HG03108 (cell line): ENCODE results near the gene LCLAT1.
"Not testable (repeated sequence)": the region's sequence is repeated elsewhere in the genome, so short reads cannot be mapped to it uniquely, and the experiment has no call there.

Experiments
- ATAC-seq: cut with Tn5 transposase; IDR thresholded peaks from one replicate; pipeline ENCODE4 v1.9.1; 2021; ENCODE audit warnings: moderate library complexity; ENCODE audit not compliant: unreplicated experiment

Gene LCLAT1

GRCh38 chr2:30484995-30485394 is 37.9 kb downstream of the LCLAT1 start:
- no peak for ATAC-seq

DNA sequence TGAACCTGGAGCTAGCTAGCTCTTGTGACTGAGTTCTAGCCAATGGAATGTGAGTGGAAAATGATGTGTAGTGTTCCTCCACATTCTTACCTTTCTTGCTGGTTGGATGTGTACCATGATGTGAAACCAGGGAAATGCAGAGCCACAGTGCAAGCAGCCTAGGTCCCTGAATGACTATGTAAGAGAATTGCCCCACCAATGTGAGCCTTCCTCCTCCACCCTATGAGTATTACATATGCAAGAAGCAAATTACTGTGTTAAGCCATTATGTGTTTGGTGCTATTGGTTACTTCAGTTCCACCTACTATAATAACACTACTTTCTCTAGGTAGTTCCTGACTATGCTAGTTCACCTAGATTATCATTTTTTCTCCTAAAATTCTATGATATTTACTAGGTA is 39.6 kb downstream of the LCLAT1 start:
- ATAC-seq = no peak

- no peak for ATAC-seq
These were observed 40.6 kb downstream of the LCLAT1 start for GRCh38 chr2:30487603-30488002.

- no peak for ATAC-seq
These were observed 41.1 kb downstream of the LCLAT1 start for GRCh38 chr2:30488012-30488659.

DNA sequence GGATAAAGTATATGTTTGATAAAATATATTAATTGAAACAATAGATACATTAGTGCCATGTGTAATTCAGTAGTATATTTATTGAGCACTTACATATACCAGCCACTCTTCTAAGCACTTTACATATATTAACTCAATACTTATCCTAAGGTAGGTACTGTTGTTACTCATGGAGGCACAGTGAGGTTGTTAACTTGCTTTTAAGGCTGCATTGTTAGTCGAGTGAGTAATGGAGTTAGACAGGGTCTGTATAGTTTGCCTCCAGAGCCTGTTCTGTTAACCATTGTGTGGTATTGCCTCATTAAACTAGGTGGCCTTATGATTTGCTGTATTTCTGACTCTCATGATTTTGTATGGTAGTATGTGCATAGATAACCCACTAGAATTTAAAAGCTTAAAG is 44.2 kb downstream of the LCLAT1 start:
- ATAC-seq = no peak

DNA sequence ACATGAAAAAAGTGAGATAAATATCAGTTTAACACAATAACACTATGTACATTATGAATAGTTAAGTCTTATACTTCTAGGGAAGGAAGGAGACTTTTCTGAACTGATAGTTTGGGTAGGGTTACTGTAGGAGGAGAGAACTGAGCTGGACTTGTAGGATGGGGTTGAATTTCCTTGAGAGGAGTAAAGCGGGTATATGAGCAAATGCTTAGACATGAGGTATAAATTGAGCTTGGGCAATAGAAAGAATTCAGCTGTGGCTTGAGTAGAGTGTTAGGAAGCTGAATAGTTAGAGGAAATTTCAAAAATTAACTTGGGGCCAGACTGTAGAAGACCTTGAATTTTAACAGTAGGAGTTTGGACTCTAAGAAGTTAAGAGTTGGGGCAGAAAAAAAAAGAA is 45.1 kb downstream of the LCLAT1 start:
- no peak for ATAC-seq

DNA sequence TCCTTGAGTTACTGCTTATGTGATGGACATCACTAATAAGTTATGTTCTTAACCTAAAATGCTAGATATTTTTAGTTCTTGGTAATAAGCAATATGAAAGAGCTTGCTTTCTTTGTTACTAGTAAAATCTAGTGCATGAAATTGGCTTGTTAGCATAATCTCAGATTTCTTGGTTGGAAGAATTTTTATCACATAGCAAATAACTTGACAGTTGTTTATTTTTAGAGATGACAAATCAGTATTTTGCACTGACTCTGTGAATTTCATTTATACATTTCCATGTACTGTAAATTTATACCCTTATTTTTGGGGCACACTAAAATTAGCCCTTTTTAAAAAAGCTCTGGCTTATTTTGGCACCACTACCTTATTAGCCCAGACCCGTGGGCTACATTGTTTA is 45.6 kb downstream of the LCLAT1 start:
- no peak for ATAC-seq

DNA sequence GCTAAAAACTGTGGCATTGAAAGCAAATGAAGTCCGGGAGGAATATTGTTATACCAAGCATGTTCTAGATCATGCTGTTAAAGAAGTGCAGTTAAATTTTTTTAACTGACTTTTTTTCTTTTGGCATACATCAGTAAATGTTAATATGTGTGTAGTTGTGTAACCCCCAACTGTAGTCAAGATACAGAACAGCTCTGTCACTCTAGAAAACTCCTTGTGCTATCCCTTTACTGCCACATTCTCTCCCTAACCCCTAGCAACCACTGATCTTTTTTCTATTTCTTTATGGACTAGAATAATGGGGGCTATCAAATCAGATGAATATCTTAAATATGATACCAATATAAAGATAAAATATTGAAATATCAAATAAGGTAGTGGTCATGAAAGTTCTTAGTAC is 46.4 kb downstream of the LCLAT1 start:
- no peak for ATAC-seq

GRCh38 chr2:30495896-30496295 is 48.9 kb downstream of the LCLAT1 start:
- not testable (repeated sequence) for ATAC-seq

DNA sequence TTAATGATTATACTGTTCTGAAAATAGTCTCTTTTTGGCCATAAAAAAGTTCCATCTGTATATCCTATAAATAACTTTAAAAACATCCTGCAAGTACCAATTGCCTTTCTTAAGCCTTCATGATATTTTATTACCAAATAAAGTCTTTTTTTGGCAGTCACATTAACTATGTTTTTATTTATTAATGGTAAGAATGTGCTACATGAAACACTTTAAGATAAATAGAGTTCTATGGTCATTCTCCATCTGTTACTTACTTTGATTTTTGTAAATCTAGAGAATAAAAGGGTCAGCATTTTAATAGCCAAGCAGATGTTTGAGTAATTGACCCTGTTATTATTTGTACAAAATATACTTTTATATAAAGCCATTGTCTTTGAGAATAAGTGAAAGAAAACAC is 52.6 kb downstream of the LCLAT1 start:
- no peak for ATAC-seq

DNA sequence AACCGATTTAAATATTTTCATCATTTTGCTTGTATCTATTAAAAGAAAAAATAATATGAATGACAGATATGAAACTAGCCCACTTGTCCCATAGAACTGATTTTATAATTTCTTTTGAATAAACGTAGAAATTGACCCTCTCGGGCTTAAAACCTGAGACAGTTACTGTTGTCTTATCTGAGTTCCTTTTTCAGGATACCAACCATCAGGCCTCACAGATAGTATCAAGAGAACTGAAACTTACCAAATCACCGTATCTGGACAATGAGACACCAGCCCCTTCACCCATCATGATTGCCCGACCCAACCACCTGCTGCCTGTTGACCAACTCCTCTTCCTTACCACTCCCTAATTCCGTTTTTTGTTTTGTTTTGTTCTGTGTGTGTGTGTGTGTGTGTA is 53.7 kb downstream of the LCLAT1 start:
- ATAC-seq = no peak

DNA sequence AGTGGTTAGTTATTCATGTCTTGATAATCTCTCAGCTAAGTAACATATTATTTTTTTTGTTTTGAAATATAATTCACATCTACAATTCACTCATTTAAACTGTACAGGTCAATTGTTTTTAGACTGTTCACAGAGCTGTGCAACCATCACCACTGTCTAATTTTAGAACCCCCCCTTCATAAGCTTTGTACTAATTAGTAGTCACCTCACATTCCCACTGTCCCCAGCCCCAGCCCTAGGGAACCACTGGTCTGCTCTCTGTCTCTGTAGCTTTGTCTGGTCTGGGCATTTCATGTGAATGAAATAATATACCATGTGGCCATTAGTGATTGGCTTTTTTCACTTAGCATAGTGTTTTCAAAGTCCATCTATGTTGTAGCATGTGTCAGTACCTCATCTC is 55.3 kb downstream of the LCLAT1 start:
- no peak for ATAC-seq

DNA sequence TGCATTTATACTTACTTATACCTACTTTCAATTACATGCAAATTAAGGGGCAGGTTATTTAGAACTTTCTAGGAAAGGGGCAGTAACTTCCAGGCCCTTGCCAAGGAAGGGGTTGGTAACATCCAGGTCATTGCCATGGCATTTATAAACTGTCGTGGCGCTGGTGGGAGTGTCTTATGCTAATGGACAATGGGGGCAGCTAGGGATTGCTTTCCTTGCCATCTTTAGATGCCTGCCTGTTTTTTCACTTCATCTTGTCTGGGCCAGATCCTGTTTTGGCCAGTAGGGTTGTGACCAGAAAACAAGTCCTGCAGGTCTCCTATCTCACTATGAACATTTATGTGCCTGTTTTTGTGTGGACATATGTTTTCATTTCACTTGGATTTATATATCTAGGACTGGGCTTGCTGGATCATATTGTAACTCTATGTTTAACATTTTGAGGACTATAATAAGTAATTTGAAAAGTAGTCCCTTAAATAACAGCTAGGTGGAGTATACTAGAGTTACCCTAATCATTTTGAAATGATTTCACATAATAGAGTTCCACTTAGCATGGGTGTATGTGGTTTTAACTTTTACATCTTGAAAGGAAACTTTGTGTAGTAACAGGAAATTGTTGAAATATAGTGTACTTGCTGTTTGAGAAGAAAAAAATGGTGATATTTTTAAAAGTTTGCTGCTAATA is 56.1 kb downstream of the LCLAT1 start:
- peak; percentile 42 for ATAC-seq

DNA sequence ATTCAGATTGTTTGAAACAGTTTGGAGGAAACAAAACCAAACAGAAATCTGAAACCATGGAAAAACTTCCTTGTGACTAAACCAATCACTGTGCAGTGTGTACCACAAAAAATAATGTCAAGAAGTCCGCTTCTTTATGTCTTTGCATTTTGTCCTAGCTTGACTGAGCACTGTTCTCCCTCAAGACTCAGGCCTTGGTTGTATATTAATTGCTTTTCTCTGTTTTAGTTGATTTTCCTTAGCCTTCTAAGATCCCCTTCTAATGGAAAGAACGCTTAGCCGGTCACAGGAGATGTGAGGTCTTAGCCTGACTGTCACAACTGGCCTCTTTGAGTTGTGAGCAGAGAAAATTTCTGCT is 56.6 kb downstream of the LCLAT1 start:
- ATAC-seq = peak; percentile 50

- no peak for ATAC-seq
These were observed 57.7 kb downstream of the LCLAT1 start for GRCh38 chr2:30504731-30505130.

DNA sequence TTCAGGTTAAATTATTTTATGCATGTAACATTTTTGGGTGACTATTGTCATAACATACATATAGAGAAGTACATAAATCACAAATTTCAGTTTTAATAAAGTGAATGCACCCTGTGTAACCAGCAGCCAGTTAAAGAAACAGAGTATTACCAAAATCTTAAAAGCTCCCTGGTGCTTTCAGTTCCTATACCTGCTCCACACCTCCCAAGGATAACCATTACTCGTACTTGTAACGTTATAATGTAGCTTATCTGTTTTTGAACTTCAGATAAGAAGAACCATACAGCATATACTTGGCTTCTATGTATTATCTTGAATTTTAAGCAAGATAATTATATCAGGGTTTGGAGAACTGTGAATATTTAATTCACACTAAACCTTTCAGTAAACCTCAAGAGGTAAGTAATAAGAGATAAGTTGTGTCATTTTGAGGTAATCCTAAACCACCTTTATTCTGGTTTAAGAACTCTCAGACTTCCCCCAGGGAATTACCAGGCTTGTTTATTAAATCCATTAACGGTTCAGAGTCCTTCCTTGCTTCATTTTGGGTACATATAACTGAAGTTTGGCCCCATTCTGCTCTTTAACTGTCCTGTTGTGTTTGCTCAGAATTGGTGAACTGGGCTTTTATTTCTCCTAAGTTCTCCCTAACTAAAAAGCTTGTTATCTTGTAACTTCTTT is 58.6 kb downstream of the LCLAT1 start:
- ATAC-seq = no peak

- not testable (repeated sequence) for ATAC-seq
These were observed 60.4 kb downstream of the LCLAT1 start for GRCh38 chr2:30507460-30507859.

DNA sequence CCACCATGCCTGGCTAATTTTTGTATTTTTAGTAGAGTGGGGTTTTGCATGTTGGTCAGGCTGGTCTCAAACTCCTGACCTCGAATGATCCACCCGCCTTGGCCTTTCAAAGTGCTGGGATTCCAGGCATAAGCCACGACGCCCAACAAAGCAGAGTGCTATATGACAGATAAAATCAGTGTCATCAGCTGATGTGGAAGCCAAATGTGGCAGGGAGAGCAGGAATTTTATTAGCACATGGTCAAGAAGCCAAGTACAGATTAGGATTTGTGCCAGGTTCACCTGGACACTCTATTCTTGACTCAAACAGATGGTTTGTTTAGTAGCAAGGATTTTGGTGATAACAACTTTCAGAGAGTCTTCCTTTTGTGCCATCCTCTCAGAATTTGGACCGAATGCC is 62.7 kb downstream of the LCLAT1 start:
- ATAC-seq = no peak

DNA sequence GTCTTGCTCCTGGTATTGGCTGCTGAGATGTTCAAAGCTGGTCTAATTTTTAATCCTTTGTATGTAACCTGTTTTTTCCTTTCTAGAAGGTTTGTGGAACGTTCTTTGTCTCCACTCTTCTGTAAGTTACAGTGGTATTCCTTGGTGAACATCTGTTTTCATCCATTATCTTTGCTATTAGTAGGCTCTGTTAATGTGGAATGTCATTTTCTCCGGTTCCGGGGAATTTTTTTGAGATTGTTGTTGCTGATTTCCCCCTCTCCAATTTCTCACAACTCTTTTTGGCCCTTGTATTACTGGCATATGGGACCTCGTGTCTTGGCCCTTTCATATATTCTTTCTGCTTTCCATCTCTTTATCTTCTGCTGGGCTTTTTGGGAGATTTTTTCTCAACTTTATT is 63.4 kb downstream of the LCLAT1 start:
- no peak for ATAC-seq

DNA sequence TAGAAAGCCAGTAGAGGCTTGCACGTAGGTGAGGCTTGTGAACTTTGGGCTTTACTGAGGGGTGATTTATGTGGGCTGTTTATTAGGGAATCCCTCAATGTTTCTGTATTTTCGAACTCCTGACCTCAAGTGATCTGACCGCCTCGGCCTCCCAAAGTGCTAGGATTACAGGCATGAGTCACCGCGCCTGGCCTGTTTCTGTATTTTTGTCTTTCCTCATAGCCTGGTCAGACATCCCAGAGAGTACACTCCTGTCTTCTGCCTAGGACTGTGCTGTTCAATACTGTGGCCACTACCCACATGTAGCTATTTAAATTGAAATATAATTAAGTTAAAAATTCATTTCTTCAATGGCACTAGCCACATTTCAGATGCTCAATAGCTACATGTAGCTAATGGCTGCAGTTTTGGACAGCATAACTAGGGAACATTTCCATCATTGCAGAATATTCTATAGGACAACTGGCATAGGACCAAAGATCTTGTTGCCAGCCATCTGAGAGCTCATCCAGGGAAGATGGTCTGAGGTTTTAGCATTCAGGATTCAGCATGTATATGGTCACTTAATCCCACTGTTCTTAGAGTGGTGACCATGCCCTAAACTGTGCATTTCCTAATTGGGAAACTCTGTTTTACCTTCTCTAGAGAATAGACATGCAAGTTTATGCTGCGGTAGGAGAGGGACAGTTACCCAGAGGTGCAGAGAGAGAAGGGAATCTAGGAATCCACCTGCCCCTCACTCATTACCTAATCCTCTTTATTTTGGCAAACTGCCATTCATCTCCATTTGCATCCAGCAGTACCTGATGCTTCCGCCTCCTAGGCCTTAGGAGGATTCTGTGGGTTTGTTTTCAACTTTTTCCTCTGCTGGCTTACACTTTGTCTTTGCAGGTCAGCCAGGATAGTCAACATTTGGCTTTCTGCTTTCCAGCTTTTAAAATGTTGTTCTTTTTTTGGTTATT is 64.4 kb downstream of the LCLAT1 start:
- no peak for ATAC-seq

GRCh38 chr2:30512243-30512886 is 65.3 kb downstream of the LCLAT1 start:
- no peak for ATAC-seq
